Limb (tissue), 2 donors: ENCODE results near the gene KLKB1.

Source experiments
- DNase-seq, 2 donors: peaks; one replicate each; pipeline ENCODE4 v3.0.0-alpha.2; 2016; ENCODE audit errors: extremely low spot score in 2 of 2

KLKB1 gene

GRCh38 chr4:186227221-186227620 is at the start of gene KLKB1:
Gene KLKB1 (plus strand): TSS chr4:186227507. CDS start chr4:186228196, 689 bp downstream.
- no peak for DNase-seq

DNA sequence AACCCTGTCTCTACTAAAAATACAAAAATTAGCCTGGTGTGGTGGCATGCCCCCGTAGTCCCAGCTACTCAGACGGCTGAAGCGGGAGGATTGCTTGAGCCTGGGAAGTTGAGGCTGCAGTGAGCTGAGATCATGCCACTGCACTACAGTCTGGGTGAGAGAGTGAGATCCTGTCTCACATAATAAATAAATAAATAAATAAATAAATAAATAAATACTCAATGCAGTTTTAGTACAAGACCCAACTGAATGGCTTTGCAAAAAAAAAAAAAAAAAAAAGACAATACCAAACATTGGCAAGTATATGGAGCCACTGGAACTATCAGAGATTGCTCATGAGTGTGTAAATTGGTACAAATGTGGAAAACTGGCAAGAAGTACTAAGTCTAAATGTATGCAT is 39.2 kb upstream of the KLKB1 start:
- no peak for DNase-seq

- no peak for DNase-seq
These were observed 37.7 kb upstream of the KLKB1 start for GRCh38 chr4:186189656-186190055.

DNA sequence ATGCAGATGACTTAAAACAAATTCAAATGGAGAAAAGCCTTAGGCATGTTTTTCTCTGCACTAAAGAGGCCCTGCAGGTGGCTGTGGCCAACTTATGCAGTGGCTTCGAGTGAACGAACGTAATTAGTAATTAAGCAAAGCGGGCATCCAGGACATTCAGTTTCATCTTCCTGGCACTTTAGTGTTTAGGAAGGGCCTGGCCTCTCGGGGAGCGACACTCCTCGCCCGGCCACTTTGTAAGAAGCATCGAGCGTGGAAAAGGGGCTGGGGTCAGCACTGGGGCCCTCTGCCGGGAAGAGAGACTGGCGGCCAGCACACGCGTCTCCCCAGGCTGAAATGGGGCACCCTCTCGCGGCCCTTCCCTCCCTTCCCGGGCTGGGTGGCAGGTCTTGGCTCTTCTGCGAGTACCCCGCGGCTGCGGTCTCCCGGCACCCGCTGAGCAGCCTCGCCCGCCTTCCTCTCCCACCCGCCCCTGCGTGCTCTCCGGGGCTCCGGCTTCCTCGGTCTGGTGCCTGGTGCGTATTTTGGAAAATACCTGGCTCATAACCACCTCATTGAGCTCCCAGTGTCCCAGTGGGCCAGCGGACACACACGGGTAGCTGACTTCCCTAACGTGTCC is 36.6 kb upstream of the KLKB1 start:
- peak in 1 of 2 donors; percentile 6 for DNase-seq

DNA sequence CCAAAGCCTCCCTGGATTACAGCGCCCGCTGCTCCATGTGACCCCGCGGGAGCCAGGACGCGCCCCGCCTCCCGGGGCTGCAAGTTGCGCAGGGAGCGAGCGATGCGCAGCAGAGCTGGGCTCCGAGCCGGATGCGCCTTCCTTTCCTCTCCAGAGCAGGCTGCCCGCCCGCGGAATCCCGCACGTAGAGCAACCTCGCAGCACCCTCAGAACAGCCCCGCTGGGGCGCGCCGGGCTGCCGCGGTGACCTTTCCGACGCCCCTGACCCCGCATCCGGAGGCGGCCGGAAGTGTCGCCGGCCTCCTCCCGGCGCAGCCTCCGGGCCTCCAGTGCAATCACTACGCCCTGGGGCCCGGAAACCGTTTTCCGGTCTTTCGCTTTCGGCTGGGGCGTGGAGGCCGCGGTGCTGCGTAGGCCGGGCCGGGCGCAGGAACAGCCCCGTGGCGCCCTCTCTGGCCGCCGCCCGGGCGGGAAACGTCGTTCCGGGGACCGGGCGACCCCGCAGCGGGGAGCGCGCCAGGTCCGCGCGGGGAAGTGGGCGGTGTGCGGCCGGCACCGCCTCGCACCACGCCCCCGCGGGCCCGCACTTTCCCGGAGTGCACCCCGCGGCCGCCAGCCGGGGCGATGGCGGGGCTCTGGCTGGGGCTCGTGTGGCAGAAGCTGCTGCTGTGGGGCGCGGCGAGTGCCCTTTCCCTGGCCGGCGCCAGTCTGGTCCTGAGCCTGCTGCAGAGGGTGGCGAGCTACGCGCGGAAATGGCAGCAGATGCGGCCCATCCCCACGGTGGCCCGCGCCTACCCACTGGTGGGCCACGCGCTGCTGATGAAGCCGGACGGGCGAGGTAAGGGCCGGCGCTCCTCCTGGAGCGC is 35.9 kb upstream of the KLKB1 start, which contains the start of gene CYP4V2:
CYP4V2 (plus strand) TSS at position 368 of the 866 bp plus-strand sequence; CDS start at position 625, 257 bp downstream.
- peak; percentile 43 to 80 for DNase-seq

- peak in 1 of 2 donors; percentile 18 for DNase-seq
These were observed 35.2 kb upstream of the KLKB1 start for GRCh38 chr4:186192066-186192612.

GRCh38 chr4:186193851-186194250 is 33.5 kb upstream of the KLKB1 start:
- DNase-seq: no peak

DNA sequence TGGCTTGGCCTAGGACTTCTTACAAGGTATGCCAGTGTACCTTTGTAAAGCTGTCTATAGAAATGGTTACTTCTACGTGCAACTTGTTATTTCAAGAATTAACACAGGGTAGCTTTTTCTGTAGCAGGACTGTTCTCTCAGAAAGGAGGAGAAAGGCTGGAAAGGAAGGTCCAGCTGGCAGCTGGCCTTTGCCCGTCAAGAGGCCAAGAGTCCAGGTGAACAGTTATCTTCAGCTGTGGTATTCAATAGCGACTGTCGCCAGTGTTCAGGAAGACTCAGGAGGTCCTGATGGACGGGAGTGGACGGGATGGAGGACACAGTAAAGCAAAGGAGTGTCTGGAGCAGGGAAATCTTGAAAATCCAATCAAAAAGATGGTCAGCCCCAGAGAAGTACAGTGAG is 31.2 kb upstream of the KLKB1 start:
- no peak for DNase-seq

- no peak for DNase-seq
These were observed 26.8 kb upstream of the KLKB1 start for GRCh38 chr4:186200516-186200915.

DNA sequence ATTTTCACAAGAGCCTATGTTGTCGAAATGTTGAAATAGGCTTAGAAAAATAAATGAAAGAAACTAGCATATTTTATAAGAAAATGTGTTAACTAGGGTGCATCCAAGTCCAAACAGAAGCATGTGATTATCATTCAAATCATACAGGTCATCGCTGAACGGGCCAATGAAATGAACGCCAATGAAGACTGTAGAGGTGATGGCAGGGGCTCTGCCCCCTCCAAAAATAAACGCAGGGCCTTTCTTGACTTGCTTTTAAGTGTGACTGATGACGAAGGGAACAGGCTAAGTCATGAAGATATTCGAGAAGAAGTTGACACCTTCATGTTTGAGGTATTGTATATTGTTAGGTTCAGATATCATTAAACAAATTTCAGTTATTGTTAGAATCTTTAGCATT is 26.3 kb upstream of the KLKB1 start:
- no peak for DNase-seq

DNA sequence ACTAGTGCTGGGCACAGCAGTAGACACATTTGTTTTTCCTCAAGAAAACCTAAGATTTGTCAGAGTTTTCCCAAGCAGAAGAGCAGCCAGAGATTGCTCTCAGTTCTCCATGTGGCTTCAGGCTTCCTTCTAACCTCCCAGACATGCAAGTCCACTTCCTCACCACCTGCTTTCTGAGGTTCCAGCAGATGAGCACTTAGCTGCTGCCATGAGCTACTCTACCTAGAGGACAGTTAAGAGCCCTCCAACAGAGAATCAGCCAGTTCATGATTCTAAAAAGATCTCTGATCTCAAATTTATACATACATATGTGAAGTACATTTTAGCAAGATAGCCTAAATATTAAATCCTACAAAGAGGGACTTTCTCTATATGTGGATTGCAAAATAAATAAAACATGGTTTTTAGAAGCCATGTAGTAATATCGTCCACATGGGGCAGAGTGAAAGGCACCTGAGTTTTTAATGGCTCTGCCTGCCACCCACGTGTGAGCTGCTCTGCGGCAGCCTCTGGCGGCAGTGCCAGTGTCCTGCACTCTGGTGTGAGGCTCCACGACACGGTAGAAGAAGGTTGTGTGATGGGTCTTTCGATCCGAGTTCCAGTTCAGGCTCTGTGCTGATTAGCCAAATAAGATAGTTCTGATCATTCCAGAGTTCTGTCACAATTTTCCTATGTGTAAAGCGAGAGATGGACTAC is 25.6 kb upstream of the KLKB1 start:
- DNase-seq: no peak

GRCh38 chr4:186202490-186203140 is 24.7 kb upstream of the KLKB1 start:
- DNase-seq: no peak

DNA sequence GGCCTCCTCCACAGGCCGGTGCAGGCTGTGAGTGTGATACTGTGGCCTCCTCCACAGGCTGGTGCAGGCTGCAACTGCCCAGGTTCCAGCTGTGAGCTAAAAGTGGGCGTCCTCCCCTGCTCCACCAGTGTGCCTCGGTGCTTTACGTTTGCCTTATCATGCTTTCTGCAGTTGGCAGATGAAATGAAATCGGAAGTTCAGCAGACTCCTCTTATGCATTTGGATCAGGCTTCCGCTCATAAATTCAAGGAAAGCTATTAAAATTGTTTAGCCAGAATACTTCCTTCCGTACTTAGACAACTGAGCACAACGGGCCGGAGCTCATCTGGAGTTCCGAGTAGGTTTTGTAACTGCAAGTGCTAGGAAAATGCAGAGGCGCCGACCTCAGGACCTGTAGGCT is 23.9 kb upstream of the KLKB1 start:
- DNase-seq: no peak

GRCh38 chr4:186204103-186204559 is 23.2 kb upstream of the KLKB1 start:
- peak in 1 of 2 donors; percentile 57 for DNase-seq

- no peak for DNase-seq
These were observed 22.6 kb upstream of the KLKB1 start for GRCh38 chr4:186204686-186205085.

GRCh38 chr4:186205156-186205555 is 22.2 kb upstream of the KLKB1 start:
- DNase-seq: no peak

DNA sequence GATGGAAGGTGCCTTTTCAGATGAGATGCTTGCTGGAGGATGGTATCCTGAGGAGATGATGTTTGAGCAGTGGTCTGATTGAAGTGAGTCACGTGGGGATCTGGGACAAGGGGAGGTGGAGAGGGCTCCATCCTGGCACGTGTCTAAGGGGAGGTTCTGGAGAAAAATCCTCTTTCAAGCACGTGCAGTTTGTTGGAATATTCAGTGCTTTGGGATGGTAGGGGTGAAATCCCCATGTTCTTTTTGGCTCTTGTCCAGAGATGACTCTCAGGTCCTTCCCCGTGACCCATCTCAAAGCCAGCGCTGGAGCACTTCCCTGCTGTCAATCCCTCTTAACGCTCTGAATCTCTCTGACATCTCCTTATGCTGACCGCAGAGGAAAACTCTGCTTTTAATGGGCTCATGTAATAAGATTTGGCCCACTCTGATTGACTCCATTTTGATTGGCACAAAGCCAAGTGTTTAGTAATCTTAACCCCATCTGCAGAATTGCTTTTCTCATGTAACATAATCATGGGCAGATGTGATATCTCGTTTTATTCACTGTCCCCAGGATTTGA is 10.8 kb upstream of the KLKB1 start:
- no peak for DNase-seq

GRCh38 chr4:186217733-186218293 is 9.5 kb upstream of the KLKB1 start:
- DNase-seq: no peak

GRCh38 chr4:186221624-186222023 is 5.7 kb upstream of the KLKB1 start:
- DNase-seq: no peak

DNA sequence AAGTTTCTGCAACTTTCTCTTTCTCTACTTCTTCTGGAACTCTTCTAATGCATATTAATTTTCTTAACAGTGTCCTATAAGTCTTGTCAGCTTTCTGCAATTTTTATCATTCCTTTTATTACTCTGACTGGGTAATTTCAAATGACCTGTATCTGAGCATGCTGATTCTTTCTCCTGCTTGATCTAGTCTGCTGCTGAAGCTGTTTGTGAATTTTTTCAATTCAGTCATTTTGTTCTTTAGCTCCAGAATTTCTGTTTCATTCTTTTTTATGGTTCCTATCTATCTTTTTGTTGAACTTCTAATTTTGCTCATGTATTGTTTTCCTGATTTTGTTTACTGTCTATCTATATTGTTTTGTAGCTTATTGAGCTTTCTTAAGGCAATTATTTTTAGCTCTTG is 1.5 kb upstream of the KLKB1 start:
- DNase-seq: no peak
